Activated naive CD4-positive, alpha-beta T cell treated with anti-CD3 and anti-CD28 coated beads, Interleukin-2, amount 50 U/mL, for 24 hours (primary cell): ENCODE data around the gene ZNF407.

Experiments
- H3K27ac Mint-ChIP-seq: one replicate; pipeline ENCODE4 v1.8.0; 2021; ENCODE audit warnings: mild to moderate bottlenecking, mixed read lengths
- H3K27me3 Mint-ChIP-seq: one replicate; pipeline ENCODE4 v1.8.0; 2021; ENCODE audit warnings: mixed read lengths
- H3K36me3 Mint-ChIP-seq: one replicate; pipeline ENCODE4 v1.8.0; 2021; ENCODE audit warnings: mixed read lengths
- H3K4me1 Mint-ChIP-seq: one replicate; pipeline ENCODE4 v1.8.0; 2021; ENCODE audit warnings: mixed read lengths
- H3K4me3 Mint-ChIP-seq: one replicate; pipeline ENCODE4 v1.8.0; 2021; ENCODE audit warnings: mild to moderate bottlenecking, mixed read lengths
- H3K9me3 Mint-ChIP-seq: one replicate; pipeline ENCODE4 v1.8.0; 2021; ENCODE audit warnings: mixed read lengths

ZNF407 gene

GRCh38 chr18:74571895-74572680, 25.6 kb upstream of the ZNF407 start:
- Mint-ChIP-seq H3K9me3 (no peaks in the 10 kb centered on the region), H3K4me3 (no peak overlapping the region), H3K27ac (no peak overlapping the region), H3K27me3 (peaks cover 15% of the 10 kb centered on the region), H3K4me1 (no peaks in the 10 kb centered on the region), H3K36me3 (peaks cover 2% of the 10 kb centered on the region)

GRCh38 chr18:74573053-74573452, 24.6 kb upstream of the ZNF407 start:
- Mint-ChIP-seq H3K27me3 (peaks cover 13% of the 10 kb centered on the region), H3K9me3 (no peaks in the 10 kb centered on the region), H3K36me3 (no peaks in the 10 kb centered on the region), H3K27ac (no peak overlapping the region), H3K4me1 (no peaks in the 10 kb centered on the region), H3K4me3 (no peak overlapping the region)

- H3K36me3 Mint-ChIP-seq = no peaks in the 10 kb centered on the region
- H3K27ac Mint-ChIP-seq = no peak overlapping the region
- no peak overlapping the region for H3K4me3 Mint-ChIP-seq
- H3K27me3 Mint-ChIP-seq = peaks cover 6% of the 10 kb centered on the region
- no peaks in the 10 kb centered on the region for H3K4me1 Mint-ChIP-seq
- no peaks in the 10 kb centered on the region for H3K9me3 Mint-ChIP-seq
Observed at GRCh38 chr18:74574916-74575315, 22.8 kb upstream of the ZNF407 start.

GRCh38 chr18:74577019-74577418, 20.7 kb upstream of the ZNF407 start:
- Mint-ChIP-seq H3K4me1 (no peaks in the 10 kb centered on the region), H3K27me3 (peaks cover 7% of the 10 kb centered on the region), H3K9me3 (no peaks in the 10 kb centered on the region), H3K36me3 (no peaks in the 10 kb centered on the region), H3K4me3 (no peak overlapping the region), H3K27ac (no peak overlapping the region)

GRCh38 chr18:74579496-74580065, 18.1 kb upstream of the ZNF407 start:
- Mint-ChIP-seq H3K9me3 (no peaks in the 10 kb centered on the region), H3K36me3 (no peaks in the 10 kb centered on the region), H3K27ac (no peak overlapping the region), H3K4me3 (no peak overlapping the region), H3K27me3 (peaks cover 14% of the 10 kb centered on the region), H3K4me1 (no peaks in the 10 kb centered on the region)

- no peak overlapping the region for H3K4me3 Mint-ChIP-seq
- no peaks in the 10 kb centered on the region for H3K36me3 Mint-ChIP-seq
- no peaks in the 10 kb centered on the region for H3K4me1 Mint-ChIP-seq
- no peak overlapping the region for H3K27ac Mint-ChIP-seq
- no peaks in the 10 kb centered on the region for H3K9me3 Mint-ChIP-seq
- H3K27me3 Mint-ChIP-seq = peaks cover 22% of the 10 kb centered on the region
Observed at GRCh38 chr18:74582642-74583041, 15.0 kb upstream of the ZNF407 start.

- H3K9me3 Mint-ChIP-seq = no peaks in the 10 kb centered on the region
- H3K27me3 Mint-ChIP-seq = peaks cover 13% of the 10 kb centered on the region
- no peak overlapping the region for H3K4me3 Mint-ChIP-seq
- no peaks in the 10 kb centered on the region for H3K36me3 Mint-ChIP-seq
- H3K27ac Mint-ChIP-seq = no peak overlapping the region
- H3K4me1 Mint-ChIP-seq = peaks cover 4% of the 10 kb centered on the region
Observed at GRCh38 chr18:74587441-74587840, 10.2 kb upstream of the ZNF407 start.

- Mint-ChIP-seq H3K27me3 (peaks cover 8% of the 10 kb centered on the region), H3K36me3 (peaks cover 11% of the 10 kb centered on the region), H3K9me3 (no peaks in the 10 kb centered on the region), H3K4me3 (no peak overlapping the region), H3K27ac (no peak overlapping the region), H3K4me1 (peaks cover 4% of the 10 kb centered on the region)
Observed at GRCh38 chr18:74589021-74589420, 8.6 kb upstream of the ZNF407 start.

GRCh38 chr18:74589811-74590210, 7.9 kb upstream of the ZNF407 start:
- H3K9me3 Mint-ChIP-seq = no peaks in the 10 kb centered on the region
- peaks cover 9% of the 10 kb centered on the region for H3K4me1 Mint-ChIP-seq
- no peak overlapping the region for H3K27ac Mint-ChIP-seq
- peaks cover 14% of the 10 kb centered on the region for H3K36me3 Mint-ChIP-seq
- peaks cover 8% of the 10 kb centered on the region for H3K27me3 Mint-ChIP-seq
- no peak overlapping the region for H3K4me3 Mint-ChIP-seq

GRCh38 chr18:74590671-74591070, 7.0 kb upstream of the ZNF407 start:
- Mint-ChIP-seq H3K27me3 (peaks cover 3% of the 10 kb centered on the region), H3K4me1 (peaks cover 18% of the 10 kb centered on the region), H3K9me3 (no peaks in the 10 kb centered on the region), H3K4me3 (no peak overlapping the region), H3K36me3 (peaks cover 21% of the 10 kb centered on the region), H3K27ac (no peak overlapping the region)

- Mint-ChIP-seq H3K4me3 (peak overlapping the region; percentile 63), H3K36me3 (peaks cover 23% of the 10 kb centered on the region), H3K4me1 (peaks cover 37% of the 10 kb centered on the region), H3K27ac (peak overlapping the region; percentile 73), H3K9me3 (no peaks in the 10 kb centered on the region), H3K27me3 (no peaks in the 10 kb centered on the region)
Observed at GRCh38 chr18:74595431-74595830, 2.2 kb upstream of the ZNF407 start.

GRCh38 chr18:74597034-74597661, 522 bp upstream of the ZNF407 start:
- Mint-ChIP-seq H3K4me1 (peaks cover 40% of the 10 kb centered on the region), H3K27me3 (no peaks in the 10 kb centered on the region), H3K36me3 (peaks cover 23% of the 10 kb centered on the region), H3K27ac (peak overlapping the region; percentile 99), H3K4me3 (peak overlapping the region; percentile 96), H3K9me3 (no peaks in the 10 kb centered on the region)

GRCh38 chr18:74598350-74599001, 806 bp downstream of the ZNF407 start:
- no peaks in the 10 kb centered on the region for H3K27me3 Mint-ChIP-seq
- H3K27ac Mint-ChIP-seq = peak overlapping the region; percentile 95
- peaks cover 46% of the 10 kb centered on the region for H3K4me1 Mint-ChIP-seq
- H3K36me3 Mint-ChIP-seq = peaks cover 16% of the 10 kb centered on the region
- peak overlapping the region; percentile 96 for H3K4me3 Mint-ChIP-seq
- no peaks in the 10 kb centered on the region for H3K9me3 Mint-ChIP-seq

GRCh38 chr18:74604361-74604760, 6.7 kb downstream of the ZNF407 start:
- H3K36me3 Mint-ChIP-seq = no peaks in the 10 kb centered on the region
- H3K27me3 Mint-ChIP-seq = no peaks in the 10 kb centered on the region
- H3K4me1 Mint-ChIP-seq = peaks cover 41% of the 10 kb centered on the region
- no peak overlapping the region for H3K4me3 Mint-ChIP-seq
- H3K9me3 Mint-ChIP-seq = no peaks in the 10 kb centered on the region
- no peak overlapping the region for H3K27ac Mint-ChIP-seq

- no peak overlapping the region for H3K27ac Mint-ChIP-seq
- H3K9me3 Mint-ChIP-seq = no peaks in the 10 kb centered on the region
- no peak overlapping the region for H3K4me3 Mint-ChIP-seq
- no peaks in the 10 kb centered on the region for H3K36me3 Mint-ChIP-seq
- H3K4me1 Mint-ChIP-seq = peaks cover 38% of the 10 kb centered on the region
- no peaks in the 10 kb centered on the region for H3K27me3 Mint-ChIP-seq
Observed at GRCh38 chr18:74604774-74605173, 7.1 kb downstream of the ZNF407 start.

- no peak overlapping the region for H3K4me3 Mint-ChIP-seq
- H3K27me3 Mint-ChIP-seq = no peaks in the 10 kb centered on the region
- peaks cover 51% of the 10 kb centered on the region for H3K4me1 Mint-ChIP-seq
- H3K27ac Mint-ChIP-seq = no peak overlapping the region
- H3K36me3 Mint-ChIP-seq = no peaks in the 10 kb centered on the region
- H3K9me3 Mint-ChIP-seq = no peaks in the 10 kb centered on the region
Observed at GRCh38 chr18:74608681-74609080, 11.0 kb downstream of the ZNF407 start.
